ENCODE data around the gene CISTR.

DNA sequence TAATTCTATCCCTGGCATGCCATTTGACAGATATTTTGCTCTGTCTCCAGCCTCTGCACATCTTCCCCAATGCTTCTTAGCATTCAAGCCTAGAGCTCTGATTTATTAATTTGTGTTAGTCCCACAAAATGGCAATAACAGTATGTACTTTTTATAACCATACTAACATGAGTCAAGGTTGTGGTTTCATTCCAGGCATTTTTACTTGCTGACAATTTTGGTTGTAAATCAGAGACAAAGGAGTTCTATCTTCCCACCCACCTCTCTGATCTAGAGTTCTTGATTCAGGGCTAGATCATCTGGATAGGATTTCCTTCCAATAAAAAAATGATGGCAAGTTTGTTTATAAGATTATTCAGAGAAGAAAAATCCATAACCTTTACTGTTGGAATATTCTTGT, 18.5 kb upstream of the CISTR start:
- TF ChIP-seq, protein P1, sequence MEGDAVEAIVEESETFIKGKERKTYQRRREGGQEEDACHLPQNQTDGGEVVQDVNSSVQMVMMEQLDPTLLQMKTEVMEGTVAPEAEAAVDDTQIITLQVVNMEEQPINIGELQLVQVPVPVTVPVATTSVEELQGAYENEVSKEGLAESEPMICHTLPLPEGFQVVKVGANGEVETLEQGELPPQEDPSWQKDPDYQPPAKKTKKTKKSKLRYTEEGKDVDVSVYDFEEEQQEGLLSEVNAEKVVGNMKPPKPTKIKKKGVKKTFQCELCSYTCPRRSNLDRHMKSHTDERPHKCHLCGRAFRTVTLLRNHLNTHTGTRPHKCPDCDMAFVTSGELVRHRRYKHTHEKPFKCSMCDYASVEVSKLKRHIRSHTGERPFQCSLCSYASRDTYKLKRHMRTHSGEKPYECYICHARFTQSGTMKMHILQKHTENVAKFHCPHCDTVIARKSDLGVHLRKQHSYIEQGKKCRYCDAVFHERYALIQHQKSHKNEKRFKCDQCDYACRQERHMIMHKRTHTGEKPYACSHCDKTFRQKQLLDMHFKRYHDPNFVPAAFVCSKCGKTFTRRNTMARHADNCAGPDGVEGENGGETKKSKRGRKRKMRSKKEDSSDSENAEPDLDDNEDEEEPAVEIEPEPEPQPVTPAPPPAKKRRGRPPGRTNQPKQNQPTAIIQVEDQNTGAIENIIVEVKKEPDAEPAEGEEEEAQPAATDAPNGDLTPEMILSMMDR (IDR thresholded peaks at IDR 0.05): no peak
- no peak for TF ChIP-seq EP300 (IDR thresholded peaks at IDR 0.05)
